ENCODE results near the gene TEX54.
A peak's percentile ranks its signal among the peaks of the same experiment; 100 is the strongest.
"Not testable (repeated sequence)": the region's sequence is repeated elsewhere in the genome, so short reads cannot be mapped to it uniquely, and the experiment has no call there.

TEX54 gene

DNA sequence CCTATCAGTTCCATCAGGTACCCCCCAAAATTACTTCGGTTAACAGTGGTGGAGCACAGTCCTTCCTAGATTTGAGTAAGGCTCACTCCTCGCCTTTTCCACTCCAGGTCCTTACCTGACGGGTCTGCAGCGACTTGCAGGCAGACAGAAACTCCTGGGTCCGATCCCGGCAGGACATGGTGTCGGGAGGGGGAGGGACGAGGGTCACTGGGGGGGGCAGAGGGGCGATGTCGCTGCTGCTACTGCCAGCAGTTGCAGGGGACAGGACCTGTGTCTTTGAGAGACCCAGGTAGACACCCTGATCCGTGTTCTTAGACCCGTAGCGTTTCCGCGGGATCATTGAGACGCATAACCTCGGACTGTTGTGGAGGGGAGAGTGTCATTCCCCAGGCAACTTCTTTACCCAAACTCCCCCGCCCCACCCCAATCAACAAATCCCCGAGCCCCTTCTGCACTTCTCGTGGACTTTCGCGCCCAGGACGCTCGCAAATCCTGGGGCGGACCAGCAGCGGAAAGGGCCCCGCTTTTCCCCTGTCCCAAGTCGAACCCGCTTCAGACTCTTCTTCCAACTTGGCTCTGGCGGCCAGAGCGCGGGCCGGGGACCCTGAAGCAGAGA, 1.6 kb downstream of the TEX54 start:
- no peak for DNase-seq

GRCh38 chr11:62828130-62828529, 4.5 kb downstream of the TEX54 start:
- DNase-seq: not testable (repeated sequence)

DNA sequence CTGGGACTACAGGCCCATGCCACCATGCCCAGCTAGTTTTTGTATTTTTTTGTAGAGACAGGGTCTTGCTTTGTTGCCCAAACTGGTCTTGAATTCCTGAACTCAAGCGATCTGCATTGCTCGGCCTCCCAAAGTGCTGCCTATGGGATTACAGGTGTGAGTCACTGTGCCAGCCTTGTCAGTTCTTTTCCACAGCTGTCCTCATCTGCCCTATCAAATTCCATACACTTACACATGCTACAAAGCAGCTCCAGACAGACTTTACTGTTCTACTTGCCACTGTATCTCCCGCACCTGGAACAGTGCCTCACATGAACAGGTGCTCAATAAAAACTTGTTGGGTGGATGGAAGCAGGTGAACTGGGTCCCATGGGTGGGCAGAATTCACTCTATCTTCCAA, 9.0 kb downstream of the TEX54 start:
- DNase-seq: no peak

DNA sequence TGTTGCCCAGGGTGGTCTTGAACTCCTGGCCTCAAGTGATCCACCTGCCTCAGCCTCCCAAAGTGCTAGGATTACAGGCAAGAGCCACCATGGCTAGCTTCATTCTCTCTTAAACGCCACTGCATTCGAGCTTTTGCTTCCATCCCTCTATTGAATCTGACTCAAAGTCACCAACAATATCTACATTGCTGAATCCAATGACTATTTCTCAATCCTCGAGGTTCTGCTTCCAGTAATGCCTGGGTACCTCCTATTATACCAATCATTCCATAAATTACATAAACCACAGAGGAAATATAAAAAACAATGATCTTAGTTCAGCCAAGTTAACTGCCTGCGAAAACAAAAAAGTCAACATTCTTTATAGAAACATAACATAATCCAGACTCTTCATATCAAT, 15.5 kb downstream of the TEX54 start:
- no peak for DNase-seq

DNA sequence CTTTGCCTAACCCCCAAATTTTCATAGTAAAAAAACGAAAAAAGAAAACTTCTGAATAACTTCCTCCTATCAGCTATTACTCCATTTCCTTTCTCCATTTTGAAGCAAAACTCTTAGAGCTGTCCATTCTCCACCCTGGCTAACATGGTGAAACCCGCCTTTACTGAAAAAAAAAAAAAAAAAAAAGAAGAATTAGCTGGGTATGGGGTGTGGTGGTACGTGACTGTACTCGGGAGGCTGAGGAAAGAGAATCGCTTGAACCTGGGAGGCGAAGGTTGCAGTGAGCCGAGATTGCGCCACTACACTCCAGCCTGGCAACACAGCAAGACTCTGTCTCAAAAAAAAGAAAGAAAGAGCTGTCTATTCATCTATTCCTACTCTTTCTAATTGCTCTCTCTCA, 16.1 kb downstream of the TEX54 start:
- no peak for DNase-seq

GRCh38 chr11:62811659-62812058, 21.0 kb downstream of the TEX54 start:
- DNase-seq: no peak

DNA sequence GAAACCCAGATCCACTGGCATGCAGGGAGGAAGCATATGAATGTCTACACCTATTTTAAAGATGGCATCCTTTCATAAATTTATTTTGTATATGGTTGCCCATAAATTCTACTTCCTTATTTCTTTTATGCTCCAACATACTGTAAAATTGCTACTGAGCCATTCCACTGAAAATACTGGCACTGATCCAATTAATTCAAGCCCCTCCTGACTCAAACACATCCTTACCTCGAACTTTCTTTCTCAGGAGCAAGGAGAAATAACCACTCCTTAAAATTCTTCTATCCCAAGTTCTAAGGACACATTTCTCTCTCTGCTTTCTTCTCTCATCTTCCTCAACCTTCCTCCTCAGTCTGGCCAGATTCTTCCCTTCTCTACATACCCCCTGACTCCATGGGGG, 21.9 kb downstream of the TEX54 start:
- no peak for DNase-seq

GRCh38 chr11:62806611-62807121, 26.0 kb downstream of the TEX54 start:
- no peak for DNase-seq

DNA sequence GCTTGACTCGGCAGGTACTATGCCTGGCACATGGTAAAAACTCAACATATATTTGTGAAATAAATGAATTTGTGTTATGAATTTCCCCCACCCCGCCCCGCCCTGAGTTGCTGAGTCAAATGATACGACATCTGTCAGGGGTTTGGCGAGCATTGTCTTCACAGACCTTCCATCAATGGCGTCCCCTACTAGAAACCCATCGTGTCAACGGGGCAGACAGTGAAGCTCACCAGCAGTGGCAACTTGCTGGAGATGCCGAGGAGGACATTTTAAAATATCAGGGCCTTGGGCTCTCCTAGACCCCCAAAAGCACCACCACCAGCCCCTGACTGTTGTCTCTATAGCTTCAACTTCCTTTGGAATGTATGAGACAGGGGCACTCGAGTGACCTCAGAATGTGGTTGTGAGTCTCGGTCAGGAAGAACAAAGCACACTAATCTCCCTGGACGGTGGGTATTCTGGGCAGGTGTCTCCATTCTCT, 26.6 kb downstream of the TEX54 start:
- no peak for DNase-seq

DNA sequence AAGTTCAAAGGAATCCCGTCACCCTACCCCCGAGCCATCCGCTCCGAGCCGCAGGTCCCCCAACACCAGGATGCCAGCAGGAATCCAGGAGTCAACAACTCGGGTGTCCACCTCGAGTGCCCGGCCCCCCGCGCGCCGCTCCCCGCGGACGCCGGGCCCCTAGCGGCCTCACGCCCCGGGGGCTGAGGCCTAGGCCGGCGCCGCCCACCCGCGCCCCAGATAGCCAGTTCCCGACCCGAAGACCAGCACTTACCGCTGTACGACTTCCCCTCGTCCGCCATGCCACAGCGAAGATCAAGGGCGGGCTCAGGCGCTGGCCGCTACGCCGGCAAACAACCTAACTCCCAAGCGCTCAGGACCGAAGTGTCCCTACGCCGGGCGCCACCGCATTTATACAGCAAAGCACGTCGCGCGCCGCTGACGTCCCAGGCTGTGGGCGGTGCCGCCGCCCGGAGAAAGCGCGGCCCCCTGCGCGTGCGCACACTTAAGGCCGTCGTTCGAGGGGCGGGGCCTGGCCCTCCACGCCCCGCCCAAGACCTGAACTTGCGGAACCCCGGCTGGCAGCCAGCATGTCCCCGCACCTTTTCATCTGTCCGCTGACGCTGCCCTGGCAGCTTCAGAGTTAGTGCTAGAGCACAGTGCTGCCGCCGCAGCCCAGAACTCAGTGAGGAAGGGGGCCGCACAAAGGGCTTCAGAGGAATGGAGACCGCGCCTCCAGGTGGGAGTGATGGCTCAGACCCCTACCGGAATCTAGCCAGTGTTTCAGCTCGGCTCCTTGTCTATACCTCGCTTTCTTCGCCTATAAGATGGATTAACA, 27.4 kb downstream of the TEX54 start, which contains the start of gene NXF1:
TSS of gene NXF1 (minus strand) at position 365 of the 817 bp plus-strand sequence. CDS start at position 281, 84 bp downstream.
- peak; percentile 91 to 97 (median 95) for DNase-seq

GRCh38 chr11:62804310-62805075, 28.1 kb downstream of the TEX54 start:
- no peak for DNase-seq

DNA sequence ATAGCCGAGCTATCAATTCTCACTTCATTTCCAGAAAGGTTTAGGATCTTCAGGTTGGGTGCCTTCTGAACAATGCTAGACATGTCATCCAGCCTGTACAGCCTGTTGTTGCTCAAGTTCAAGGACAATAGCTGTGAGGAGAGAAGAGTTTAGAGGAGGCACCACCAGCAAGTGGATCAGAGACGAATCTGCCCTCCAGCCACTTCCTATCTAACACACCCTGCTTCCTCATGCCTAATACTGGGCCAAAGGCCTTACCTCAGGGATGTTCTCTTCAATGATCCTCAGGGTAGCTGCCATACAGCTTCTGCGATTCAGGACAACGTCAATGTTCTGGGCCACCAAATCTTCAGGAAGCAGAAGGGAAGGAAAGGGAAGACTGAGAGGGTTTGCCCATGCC, 31.6 kb downstream of the TEX54 start:
- no peak for DNase-seq

DNA sequence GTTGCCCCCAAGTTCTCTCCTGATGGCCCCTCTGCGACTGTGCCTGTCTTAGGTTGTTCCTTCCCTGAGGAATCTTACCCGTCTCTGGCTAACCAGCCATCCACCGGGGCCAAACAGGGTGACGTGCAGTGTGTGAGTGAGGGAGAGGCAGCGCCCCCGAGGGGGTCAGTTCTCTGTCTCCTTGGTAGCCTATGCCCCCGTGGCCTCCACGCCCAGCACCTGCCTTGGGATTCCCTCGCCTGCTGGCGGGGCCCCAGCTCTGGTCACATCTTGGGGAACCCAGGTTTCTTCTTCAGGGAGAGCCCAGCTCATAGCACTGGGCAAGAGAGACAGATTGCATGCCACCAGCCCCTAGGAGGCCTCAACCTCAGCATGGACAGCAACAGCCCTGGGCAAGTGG, 33.2 kb downstream of the TEX54 start:
- DNase-seq: no peak

GRCh38 chr11:62796281-62796680, 36.4 kb downstream of the TEX54 start:
- no peak for DNase-seq

DNA sequence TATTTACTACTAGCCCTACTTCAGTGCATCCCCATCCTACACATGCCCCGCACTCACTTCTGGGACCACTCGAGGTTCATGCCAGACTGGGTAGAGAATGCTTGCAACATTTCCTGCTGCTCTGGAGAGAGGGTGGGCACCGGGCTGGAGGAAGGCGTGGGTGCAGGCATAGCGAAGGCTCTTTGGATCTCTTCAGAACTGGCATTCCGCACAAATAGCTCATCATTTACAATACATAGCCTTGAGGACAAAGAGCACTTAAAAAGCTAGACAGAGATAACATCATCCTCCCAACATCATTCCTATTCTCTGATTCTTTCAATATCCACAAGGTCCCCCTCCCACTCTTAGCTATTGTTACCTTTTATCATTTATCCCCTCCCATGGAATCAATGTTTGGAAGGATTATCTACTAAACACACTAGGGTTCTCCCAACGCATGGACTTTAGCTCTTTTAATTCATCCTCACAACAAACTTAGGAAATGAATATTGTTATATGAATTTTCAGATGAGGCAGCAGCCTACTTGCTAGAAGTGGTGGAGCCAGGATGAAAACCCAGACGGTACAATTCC, 38.4 kb downstream of the TEX54 start:
- DNase-seq: no peak

DNA sequence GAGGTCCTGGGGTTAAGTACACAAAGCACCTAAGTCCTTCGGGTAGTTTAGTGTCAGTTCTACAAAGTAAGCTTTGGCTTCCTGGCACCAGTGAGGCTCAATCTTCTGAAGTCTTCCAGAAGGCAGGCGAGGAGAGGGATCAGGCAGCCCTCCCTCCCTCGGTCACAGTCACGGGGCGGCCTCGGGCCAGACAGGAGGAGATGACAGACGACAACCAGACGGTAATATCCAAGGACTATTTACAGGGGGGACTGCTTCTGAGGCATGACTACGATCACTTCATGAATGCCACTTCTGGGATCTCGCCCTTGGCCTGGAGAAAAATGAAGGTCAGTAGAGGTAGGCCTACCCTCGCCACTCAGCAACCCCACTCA, 40.5 kb downstream of the TEX54 start:
- no peak for DNase-seq

DNA sequence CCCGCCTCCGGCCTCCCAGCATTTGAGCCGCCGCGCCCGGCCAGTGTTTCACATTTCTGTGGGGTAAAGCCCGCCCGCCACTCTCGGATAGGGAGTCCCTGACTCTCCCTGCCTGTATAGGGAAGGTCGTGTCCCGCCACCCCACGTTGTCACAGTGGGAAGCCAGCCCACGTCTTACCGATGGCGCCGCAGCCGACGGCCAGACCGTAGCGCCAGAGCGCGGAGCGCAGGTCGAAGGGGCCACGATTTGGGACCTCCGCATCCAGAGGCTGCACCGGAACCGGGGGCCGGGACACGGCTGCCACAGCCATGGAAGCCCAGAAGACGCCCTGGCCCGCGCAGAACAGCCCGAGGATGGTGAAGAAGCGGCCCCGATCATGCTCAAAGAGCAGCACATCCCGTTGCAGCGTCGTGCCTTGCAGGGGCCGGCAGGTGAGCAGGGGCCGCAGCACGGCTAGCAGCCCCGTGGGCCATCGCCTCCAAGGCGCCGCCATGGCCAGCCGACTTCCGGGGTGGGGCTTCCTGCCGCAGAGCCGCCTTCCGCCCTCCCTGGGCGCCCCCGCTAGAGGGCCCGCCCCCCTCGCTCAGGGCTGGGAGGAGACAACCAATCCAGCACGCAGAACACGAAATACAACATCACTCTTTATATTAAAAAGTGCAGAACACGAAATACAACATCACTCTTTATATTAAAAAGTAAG, 41.0 kb downstream of the TEX54 start, which contains the start of gene TMEM223:
TSS of gene TMEM223 (minus strand) at position 506 of the 701 bp plus-strand sequence. CDS start at position 494, 12 bp downstream.
- peak; percentile 80 to 90 (median 87) for DNase-seq

DNA sequence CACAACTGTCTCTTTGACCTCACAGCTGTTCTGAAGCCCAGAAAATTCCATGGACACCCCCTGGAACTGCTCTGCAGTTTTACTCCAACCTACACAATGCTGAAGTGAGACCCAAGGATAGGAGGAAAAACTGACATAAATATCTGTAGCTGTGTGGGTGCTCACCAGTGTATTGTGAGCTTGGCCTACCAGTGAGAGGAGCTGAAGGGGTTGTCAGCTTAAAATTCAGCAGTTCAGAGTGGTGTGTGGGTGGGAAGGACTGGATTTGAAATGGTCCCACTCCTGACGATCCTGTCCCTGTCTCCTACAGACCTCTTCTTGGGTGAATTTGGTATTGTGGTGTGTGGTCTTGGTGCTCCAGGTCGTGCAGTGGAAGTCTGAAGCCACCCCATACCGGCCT, 43.1 kb downstream of the TEX54 start:
- DNase-seq: no peak

DNA sequence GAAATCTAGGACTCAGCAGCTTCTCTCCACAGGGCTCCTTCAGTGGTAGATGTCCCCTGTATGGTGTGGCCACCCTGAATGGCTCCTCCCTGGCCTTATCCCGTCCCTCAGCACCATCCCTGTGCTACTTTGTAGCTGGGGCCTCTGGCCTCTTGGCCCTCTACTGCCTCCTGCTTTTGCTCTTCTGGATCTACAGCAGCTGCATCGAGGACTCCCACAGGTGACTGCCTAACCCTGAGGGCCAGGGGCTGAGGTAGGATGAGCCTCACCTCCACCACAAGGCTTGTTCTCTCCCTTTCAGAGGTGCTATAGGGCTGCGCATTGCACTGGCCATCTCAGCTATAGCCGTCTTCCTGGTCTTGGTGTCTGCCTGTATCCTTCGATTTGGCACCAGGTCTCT, 43.6 kb downstream of the TEX54 start:
- no peak for DNase-seq

GRCh38 chr11:62787005-62787759, 45.5 kb downstream of the TEX54 start, which contains the start of gene TMEM179B:
TMEM179B (plus strand) TSS chr11:62787402; CDS start chr11:62787432, 30 bp downstream.
- peak; percentile 91 to 99 (median 96) for DNase-seq

Data from T-helper 1 cell (primary cell).